Measurements from ENCODE around the gene TDO2.
A peak's percentile ranks its signal among the peaks of the same experiment; 100 is the strongest.

The TDO2 gene

DNA sequence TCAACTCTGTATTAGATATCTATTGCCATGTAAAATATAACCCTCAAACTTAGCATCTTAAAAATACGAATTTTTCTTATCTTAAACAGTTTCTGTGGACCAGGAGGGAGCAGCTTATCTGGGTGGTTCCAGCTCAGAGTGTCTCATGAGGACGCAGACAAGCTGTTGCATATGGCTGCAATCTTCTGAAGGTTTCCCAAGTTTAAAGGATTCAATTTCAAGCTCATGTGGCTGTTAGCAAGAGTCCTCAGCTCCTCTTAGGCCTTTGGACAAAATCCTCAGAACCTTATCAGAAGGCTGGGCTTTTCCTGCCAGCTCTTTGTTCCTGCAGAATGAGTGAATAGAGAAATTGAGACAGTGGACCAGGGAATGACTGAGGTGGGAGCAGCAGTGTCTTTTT, 53.0 kb downstream of the TDO2 start:
- no peak for DNase-seq (ENCODE audit: low read depth)
- H3K4me3 ChIP-seq (replicated peaks; ENCODE audit: low read depth, low read length), result no peak overlapping the region
- TF ChIP-seq, protein P1, sequence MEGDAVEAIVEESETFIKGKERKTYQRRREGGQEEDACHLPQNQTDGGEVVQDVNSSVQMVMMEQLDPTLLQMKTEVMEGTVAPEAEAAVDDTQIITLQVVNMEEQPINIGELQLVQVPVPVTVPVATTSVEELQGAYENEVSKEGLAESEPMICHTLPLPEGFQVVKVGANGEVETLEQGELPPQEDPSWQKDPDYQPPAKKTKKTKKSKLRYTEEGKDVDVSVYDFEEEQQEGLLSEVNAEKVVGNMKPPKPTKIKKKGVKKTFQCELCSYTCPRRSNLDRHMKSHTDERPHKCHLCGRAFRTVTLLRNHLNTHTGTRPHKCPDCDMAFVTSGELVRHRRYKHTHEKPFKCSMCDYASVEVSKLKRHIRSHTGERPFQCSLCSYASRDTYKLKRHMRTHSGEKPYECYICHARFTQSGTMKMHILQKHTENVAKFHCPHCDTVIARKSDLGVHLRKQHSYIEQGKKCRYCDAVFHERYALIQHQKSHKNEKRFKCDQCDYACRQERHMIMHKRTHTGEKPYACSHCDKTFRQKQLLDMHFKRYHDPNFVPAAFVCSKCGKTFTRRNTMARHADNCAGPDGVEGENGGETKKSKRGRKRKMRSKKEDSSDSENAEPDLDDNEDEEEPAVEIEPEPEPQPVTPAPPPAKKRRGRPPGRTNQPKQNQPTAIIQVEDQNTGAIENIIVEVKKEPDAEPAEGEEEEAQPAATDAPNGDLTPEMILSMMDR (IDR thresholded peaks at IDR 0.05; ENCODE audit: low read length, missing control alignments), result no peak

DNA sequence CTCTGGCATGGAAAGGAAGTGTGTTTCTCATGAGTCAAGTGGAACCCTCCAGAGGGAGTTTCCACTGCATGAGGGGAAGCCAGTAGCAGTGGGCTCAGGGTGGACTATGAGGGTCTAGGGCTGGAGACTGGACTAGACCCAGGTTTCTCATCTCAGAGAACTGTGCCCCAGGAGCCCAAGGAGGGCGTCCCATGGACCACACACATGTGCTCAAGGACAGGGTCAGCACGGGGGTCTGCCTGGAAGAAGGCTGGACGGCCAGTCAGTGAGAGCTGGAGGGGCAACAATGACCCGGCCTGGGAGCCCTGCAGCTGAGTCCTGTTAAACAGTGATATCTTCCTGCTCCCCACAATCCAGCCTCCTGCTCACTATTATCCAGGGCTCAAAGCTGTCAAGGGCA, 55.9 kb downstream of the TDO2 start:
- DNase-seq (ENCODE audit: low read depth), result no peak
- TF ChIP-seq, protein P1 (IDR thresholded peaks at IDR 0.05; ENCODE audit: low read length, missing control alignments), result no peak
- no peak overlapping the region for H3K4me3 ChIP-seq (replicated peaks; ENCODE audit: low read depth, low read length)

DNA sequence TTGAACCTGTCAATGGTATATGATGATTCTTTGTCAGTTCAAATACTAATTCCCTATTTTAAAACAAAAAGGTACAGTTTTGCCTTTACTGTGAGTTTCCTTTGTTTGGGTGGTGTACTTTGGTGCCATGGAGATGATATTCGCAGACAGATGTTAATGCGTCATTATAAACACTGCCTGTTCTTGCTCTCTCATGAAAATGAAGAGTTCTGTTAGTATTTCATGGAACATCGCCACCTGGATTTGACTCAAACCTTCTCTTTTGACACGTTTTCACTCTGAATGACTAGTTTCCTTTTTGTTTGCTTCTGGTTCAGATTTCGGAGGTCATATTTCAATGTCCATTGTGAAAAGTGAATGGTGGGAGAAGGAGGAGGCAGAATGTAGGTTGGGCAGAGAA, 57.0 kb downstream of the TDO2 start:
- DNase-seq (ENCODE audit: low read depth), result peak; percentile 82
- TF ChIP-seq, protein P1 (IDR thresholded peaks at IDR 0.05; ENCODE audit: low read length, missing control alignments), result no peak
- no peak overlapping the region for H3K4me3 ChIP-seq (replicated peaks; ENCODE audit: low read depth, low read length)

DNA sequence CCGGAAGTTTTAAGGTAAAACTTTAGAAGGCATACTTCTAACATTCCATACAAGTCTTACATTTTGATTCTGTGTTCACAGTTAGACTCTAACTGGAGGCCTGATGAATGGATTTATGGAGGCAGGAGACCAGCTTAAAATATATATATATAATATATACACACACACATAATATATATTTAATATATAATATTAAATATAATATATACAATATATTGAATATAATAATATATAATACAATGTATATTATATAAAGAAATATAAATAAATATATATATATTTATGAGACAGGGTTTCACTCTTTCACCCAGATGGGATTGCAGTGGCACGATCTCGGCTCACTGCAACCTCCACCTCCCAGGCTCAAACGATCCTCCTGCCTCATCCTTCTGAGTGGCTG, 58.1 kb downstream of the TDO2 start:
- TF ChIP-seq, protein P1 (IDR thresholded peaks at IDR 0.05; ENCODE audit: low read length, missing control alignments), result no peak
- DNase-seq (ENCODE audit: low read depth), result no peak
- no peak overlapping the region for H3K4me3 ChIP-seq (replicated peaks; ENCODE audit: low read depth, low read length)

DNA sequence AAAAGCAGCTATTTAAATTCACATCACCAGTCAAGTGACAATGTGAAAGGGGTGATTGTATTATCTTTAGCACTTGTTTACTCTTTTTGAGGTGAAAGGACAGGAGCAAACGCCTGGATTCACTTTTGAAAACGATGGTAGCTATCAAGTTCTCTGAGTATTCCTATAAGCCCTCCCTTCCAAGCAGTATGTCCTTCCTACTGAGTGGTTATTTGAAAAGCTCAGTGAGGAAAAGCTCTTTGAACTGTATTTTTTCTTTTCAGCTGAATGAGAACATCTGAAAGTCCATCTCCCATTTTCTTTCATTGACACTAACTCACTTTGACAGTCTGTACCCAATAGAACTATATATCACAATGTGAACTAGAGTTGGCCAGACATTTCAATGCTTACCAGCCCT, 59.3 kb downstream of the TDO2 start:
- no peak overlapping the region for H3K4me3 ChIP-seq (replicated peaks; ENCODE audit: low read depth, low read length)
- TF ChIP-seq, protein P1 (IDR thresholded peaks at IDR 0.05; ENCODE audit: low read length, missing control alignments), result no peak
- DNase-seq (ENCODE audit: low read depth), result no peak

DNA sequence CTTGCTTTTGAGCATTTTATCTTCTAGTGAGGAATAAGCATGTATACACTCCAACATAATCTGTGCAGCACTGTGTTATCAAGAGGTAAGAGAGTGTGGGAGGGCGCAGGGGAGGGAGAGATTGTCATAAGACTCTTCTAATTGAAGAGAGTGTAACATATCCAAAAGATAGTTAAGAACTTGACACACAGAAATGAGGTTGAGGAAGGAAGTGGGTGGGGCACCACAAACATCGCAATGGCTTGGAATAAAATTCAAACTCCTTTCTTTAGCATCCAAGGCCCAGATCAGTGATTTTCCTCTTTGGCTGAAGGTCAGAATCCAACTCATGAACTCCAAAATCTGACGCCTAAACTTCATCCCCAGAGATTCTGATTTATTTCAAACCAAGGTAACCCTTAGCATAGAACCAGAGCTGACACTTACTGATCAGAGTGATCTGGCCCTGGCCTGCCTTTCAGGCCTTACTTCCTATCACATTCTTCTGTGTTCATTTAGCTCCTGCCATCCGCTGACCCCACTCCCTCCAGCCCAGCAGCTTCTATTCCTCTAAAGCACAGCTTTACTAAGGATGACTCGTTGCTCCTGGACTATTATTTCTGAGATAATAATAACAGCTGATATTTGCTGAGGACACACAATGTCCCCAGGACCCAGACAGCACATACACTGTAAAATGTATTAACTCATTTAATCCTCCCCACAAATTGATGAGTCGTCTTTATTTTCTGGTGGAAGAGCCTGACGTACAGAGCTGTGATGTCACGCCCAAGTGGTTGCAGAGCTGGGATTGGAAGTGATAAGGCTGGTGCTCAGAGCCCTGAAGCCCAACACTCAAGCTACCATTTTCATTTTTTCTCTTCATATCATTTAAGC, 60.8 kb downstream of the TDO2 start:
- no peak overlapping the region for H3K4me3 ChIP-seq (replicated peaks; ENCODE audit: low read depth, low read length)
- no peak for DNase-seq (ENCODE audit: low read depth)
- TF ChIP-seq, protein P1 (IDR thresholded peaks at IDR 0.05; ENCODE audit: low read length, missing control alignments), result no peak

DNA sequence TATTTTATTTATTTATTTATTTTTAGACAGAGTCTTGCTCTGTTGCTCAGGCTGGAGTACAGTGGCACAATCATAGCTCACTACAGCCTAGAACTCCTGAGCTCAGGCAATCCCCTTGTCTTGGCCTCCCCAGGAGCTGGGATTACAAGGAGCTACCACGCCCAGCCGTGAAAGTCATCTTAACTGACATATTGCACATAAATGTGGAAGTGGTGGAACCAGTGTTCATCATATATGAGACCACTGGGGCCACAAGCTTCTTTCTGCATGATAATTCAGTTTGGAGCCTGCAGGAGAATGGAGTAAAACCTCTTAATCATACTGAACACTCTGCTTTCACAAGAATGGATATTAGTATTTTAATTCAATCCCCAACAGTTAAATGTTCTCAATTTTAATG, 62.7 kb downstream of the TDO2 start:
- TF ChIP-seq, protein P1 (IDR thresholded peaks at IDR 0.05; ENCODE audit: low read length, missing control alignments), result no peak
- no peak overlapping the region for H3K4me3 ChIP-seq (replicated peaks; ENCODE audit: low read depth, low read length)
- no peak for DNase-seq (ENCODE audit: low read depth)
